IMR-90 (cell line): ENCODE results near the gene PLAAT3.

Experiments
- CEBPB ChIP-seq: IDR thresholded peaks from 2 replicates; pipeline ENCODE4 v1.6.1; 2012; ENCODE audit warnings: low read depth, low read length, improper control_type of control experiment
- CHD1 ChIP-seq: IDR thresholded peaks from 2 replicates; pipeline ENCODE4 v1.6.1; 2012; ENCODE audit warnings: low read depth, low read length, improper control_type of control experiment
- FOS ChIP-seq: fragments of 150-350 bp; IDR thresholded peaks from 2 replicates; pipeline ENCODE4 v1.6.1; 2016; ENCODE audit warnings: low read depth, low read length
- MAZ ChIP-seq: IDR thresholded peaks from 2 replicates; pipeline ENCODE4 v1.6.1; 2012; ENCODE audit warnings: low read depth, mild to moderate bottlenecking, low read length, improper control_type of control experiment, moderate library complexity, borderline replicate concordance
- POLR2A ChIP-seq: IDR thresholded peaks from 2 replicates; pipeline ENCODE4 v1.6.1; 2012; ENCODE audit warnings: mild to moderate bottlenecking, low read depth, low read length
- RAD21 ChIP-seq: IDR thresholded peaks from 2 replicates; pipeline ENCODE4 v1.6.1; 2012; ENCODE audit warnings: low read length, improper control_type of control experiment
- RFX5 ChIP-seq: IDR thresholded peaks from 2 replicates; pipeline ENCODE4 v1.8.0; 2012; ENCODE audit warnings: low read depth, mild to moderate bottlenecking, low read length, moderate library complexity
- SMC3 ChIP-seq: fragments of 150-350 bp; IDR thresholded peaks from 2 replicates; pipeline ENCODE4 v1.6.1; 2016; ENCODE audit warnings: low read depth, mild to moderate bottlenecking, antibody characterized with exemption, low read length, moderate library complexity
- TF ChIP-seq, protein P1 (sequence below): conservative IDR thresholded peaks from 2 replicates; pipeline ENCODE4 v1.5.1; 2012; ENCODE audit warnings: mild to moderate bottlenecking, low read depth, low read length, improper control_type of control experiment
- TF ChIP-seq, protein P2 (sequence below): fragments of 150-350 bp; IDR thresholded peaks from 2 replicates; pipeline ENCODE4 v1.6.1; 2017; ENCODE audit warnings: mild to moderate bottlenecking, antibody characterized with exemption, low read length, low read depth

DNA sequence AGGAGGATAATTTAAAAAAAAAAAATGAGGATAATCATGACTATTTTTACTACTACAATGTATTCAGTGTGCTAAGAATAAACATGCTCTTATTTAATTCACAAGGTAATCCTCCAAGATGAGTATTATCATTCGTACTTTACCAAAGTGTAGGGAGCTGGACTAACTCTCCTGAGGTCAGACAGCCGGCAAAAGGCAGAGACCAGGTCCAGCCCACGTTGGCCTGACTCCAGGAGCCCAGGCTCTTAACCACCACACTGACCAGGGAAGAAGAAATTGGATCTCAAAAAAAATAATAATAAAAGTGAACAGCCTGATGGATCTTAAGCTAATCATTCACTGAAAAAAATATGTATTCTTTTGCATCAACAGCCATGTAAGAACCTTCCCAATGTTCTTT lies 25.2 kb downstream of the PLAAT3 start:
- TF ChIP-seq, protein P1, sequence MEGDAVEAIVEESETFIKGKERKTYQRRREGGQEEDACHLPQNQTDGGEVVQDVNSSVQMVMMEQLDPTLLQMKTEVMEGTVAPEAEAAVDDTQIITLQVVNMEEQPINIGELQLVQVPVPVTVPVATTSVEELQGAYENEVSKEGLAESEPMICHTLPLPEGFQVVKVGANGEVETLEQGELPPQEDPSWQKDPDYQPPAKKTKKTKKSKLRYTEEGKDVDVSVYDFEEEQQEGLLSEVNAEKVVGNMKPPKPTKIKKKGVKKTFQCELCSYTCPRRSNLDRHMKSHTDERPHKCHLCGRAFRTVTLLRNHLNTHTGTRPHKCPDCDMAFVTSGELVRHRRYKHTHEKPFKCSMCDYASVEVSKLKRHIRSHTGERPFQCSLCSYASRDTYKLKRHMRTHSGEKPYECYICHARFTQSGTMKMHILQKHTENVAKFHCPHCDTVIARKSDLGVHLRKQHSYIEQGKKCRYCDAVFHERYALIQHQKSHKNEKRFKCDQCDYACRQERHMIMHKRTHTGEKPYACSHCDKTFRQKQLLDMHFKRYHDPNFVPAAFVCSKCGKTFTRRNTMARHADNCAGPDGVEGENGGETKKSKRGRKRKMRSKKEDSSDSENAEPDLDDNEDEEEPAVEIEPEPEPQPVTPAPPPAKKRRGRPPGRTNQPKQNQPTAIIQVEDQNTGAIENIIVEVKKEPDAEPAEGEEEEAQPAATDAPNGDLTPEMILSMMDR = no peak
- TF ChIP-seq POLR2A = no peak
- TF ChIP-seq RFX5 = no peak
- no peak for TF ChIP-seq CEBPB
- no peak for TF ChIP-seq MAZ
- no peak for TF ChIP-seq SMC3
- no peak for TF ChIP-seq FOS
- TF ChIP-seq RAD21 = no peak
- TF ChIP-seq, protein P2, sequence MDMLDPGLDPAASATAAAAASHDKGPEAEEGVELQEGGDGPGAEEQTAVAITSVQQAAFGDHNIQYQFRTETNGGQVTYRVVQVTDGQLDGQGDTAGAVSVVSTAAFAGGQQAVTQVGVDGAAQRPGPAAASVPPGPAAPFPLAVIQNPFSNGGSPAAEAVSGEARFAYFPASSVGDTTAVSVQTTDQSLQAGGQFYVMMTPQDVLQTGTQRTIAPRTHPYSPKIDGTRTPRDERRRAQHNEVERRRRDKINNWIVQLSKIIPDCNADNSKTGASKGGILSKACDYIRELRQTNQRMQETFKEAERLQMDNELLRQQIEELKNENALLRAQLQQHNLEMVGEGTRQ = no peak
- no peak for TF ChIP-seq CHD1
